Right lobe of liver (tissue), 6 donors: ENCODE data around the gene C9orf72. TPM values are rescaled to one million over a fixed set of nuclear protein-coding genes. Genes with fewer than 3 reads are reported as not detected.

Experiments used
- ATAC-seq, 4 donors: fragments of 200-7000 bp; cut with Tn5 transposase; one replicate each; pipeline ENCODE4 v1.9.1; 2020; ENCODE audit warnings: mild to moderate bottlenecking in 4 of 4, moderate library complexity in 4 of 4
- DNase-seq, 3 donors: peaks; one replicate each; pipeline ENCODE4 v3.0.0-alpha.2; 2020
- H3K27ac ChIP-seq, 3 donors: fragments of 200-600 bp; one replicate each; pipeline ENCODE4 v1.8.0; 2022
- H3K27me3 ChIP-seq, 2 donors: fragments of 200-600 bp; one replicate each; pipeline ENCODE4 v1.8.0; 2022
- H3K36me3 ChIP-seq, 4 donors: fragments of 200-600 bp; sonication (generic) in 1 of 4; one replicate each; pipeline versions ENCODE4 v1.5.1 to v1.8.0; 2017 to 2022; ENCODE audit warnings: control low read depth in 1 of 4
- H3K4me1 ChIP-seq, 4 donors: fragments of 200-600 bp; sonication (generic) in 1 of 4; one replicate each; pipeline versions ENCODE4 v1.5.1 to v1.8.0; 2017 to 2022; ENCODE audit warnings: control low read depth in 1 of 4
- H3K4me3 ChIP-seq, 3 donors: fragments of 200-600 bp; one replicate each; pipeline ENCODE4 v1.8.0; 2022
- H3K9me3 ChIP-seq, 4 donors: fragments of 200-600 bp; sonication (generic) in 1 of 4; one replicate each; pipeline versions ENCODE4 v1.5.1 to v1.8.0; 2017 to 2022; ENCODE audit warnings: control low read depth in 1 of 4
- POLR2A ChIP-seq: fragments of 450-650 bp; IDR thresholded peaks from one replicate; pipeline ENCODE4 v1.6.1; 2017; ENCODE audit warnings: antibody characterized with exemption, mild to moderate bottlenecking
- WGBS: methylation state at CpG from one replicate; pipeline ENCODE4 v1.1.6; 2018; ENCODE audit warnings: low coverage, low lambda C conversion rate; ENCODE audit not compliant: insufficient coverage; ENCODE audit errors: missing lambda C conversion rate; 5-methylcytosine and 5-hydroxymethylcytosine counted together
- intact Hi-C, 2 donors: fragments of 100-400 bp; cut with DNase I; formaldehyde crosslinking; loops; one replicate each; pipeline versions ENCODE4 v1.11.2 to v1.14.1; 2022
- total RNA-seq, 6 experiments: library from RNA; depleted of rRNA in 2 of 6; stranded (reverse); fragments of >200 nt in 2 of 6; fragmentation: NEBNext Ultra II Directional in 3 of 6; extraction: Animal tissue kit (Norgen Biotek cat#: 25700) in 3 of 6; gene quantifications; one replicate each; pipeline versions ENCODE4 v1.1.0 to v1.2.4, GENCODE V29; 2016 to 2023
- TF ChIP-seq, protein P1 (sequence below), 4 donors: fragments of 200-600 bp in 3 of 4; fragments of 450-650 bp in 1 of 4; IDR thresholded peaks; one replicate each; pipeline versions ENCODE4 v1.5.1 to v1.8.0; 2016 to 2022; ENCODE audit warnings: antibody characterized with exemption in 4 of 4, mild to moderate bottlenecking in 2 of 4
- donor health status: DM: no; HTN: yes; CAD: no.
- donor health status: DM: no; HTN: no; CAD: no.
- donor health status: DM: no; HTN: no; CAD: no.
- donor health status: DM: no; HTN: yes; CAD: no.
- donor health status: DM: no; HTN: yes; CAD: no.

C9orf72 gene
- total RNA-seq, 6 experiments from 2014 or later = 4.9 to 7.7 (median 6.8) TPM

DNA sequence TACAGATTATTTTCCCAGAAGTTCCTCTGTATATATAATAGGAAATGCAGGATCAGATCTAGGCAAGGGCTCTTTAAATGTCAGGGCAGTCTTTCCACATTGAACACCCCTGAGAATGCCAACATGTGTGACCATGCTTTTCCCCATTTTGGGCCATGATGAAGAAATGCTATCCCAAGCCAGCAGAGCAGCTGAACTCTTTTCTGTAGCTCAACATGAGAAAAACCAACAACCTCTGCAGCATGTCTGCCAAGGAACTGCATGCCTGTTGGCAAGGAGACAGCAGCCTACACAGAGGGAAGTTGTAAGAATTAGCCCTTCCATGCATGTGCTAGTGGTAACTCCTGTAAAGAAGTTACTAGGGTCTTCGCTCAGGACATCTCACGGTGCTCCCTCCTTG, 58.7 kb downstream of the C9orf72 start:
- peak in 1 of 4 donors; percentile 18 for ATAC-seq
- no peak overlapping the region for H3K27ac ChIP-seq
- TF ChIP-seq, protein P1, sequence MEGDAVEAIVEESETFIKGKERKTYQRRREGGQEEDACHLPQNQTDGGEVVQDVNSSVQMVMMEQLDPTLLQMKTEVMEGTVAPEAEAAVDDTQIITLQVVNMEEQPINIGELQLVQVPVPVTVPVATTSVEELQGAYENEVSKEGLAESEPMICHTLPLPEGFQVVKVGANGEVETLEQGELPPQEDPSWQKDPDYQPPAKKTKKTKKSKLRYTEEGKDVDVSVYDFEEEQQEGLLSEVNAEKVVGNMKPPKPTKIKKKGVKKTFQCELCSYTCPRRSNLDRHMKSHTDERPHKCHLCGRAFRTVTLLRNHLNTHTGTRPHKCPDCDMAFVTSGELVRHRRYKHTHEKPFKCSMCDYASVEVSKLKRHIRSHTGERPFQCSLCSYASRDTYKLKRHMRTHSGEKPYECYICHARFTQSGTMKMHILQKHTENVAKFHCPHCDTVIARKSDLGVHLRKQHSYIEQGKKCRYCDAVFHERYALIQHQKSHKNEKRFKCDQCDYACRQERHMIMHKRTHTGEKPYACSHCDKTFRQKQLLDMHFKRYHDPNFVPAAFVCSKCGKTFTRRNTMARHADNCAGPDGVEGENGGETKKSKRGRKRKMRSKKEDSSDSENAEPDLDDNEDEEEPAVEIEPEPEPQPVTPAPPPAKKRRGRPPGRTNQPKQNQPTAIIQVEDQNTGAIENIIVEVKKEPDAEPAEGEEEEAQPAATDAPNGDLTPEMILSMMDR (IDR thresholded peaks at IDR 0.05) = no peak
- no peak for TF ChIP-seq POLR2A
- no peaks in the 10 kb centered on the region for H3K36me3 ChIP-seq
- H3K9me3 ChIP-seq = no peaks in the 10 kb centered on the region
- H3K4me3 ChIP-seq = no peak overlapping the region
- H3K27me3 ChIP-seq = no peaks in the 10 kb centered on the region
- intact Hi-C loops = no loop called here
- H3K4me1 ChIP-seq = no peaks in the 10 kb centered on the region
- no CpG with 5 or more reads among the region's 2 CpGs for WGBS
- no peak for DNase-seq

- H3K4me1 ChIP-seq = no peaks in the 10 kb centered on the region
- no peak overlapping the region for H3K27ac ChIP-seq
- no peaks in the 10 kb centered on the region for H3K36me3 ChIP-seq
- TF ChIP-seq, protein P1 (IDR thresholded peaks at IDR 0.05) = no peak
- no peak for TF ChIP-seq POLR2A
- no peak overlapping the region for H3K4me3 ChIP-seq
- 17% methylated on average over 1 of the region's 2 CpGs for WGBS
- no peaks in the 10 kb centered on the region for H3K27me3 ChIP-seq
- DNase-seq (no peak), ATAC-seq (no peak)
- intact Hi-C loops = no loop called here
- H3K9me3 ChIP-seq = no peaks in the 10 kb centered on the region
These were observed 61.5 kb downstream of the C9orf72 start for GRCh38 chr9:27511771-27512170.

GRCh38 chr9:27510780-27511179, 62.5 kb downstream of the C9orf72 start:
- intact Hi-C loops = no loop called here
- H3K4me3 ChIP-seq = no peak overlapping the region
- no peaks in the 10 kb centered on the region for H3K27me3 ChIP-seq
- H3K36me3 ChIP-seq = no peaks in the 10 kb centered on the region
- WGBS = 66% methylated on average over 2 of the region's 2 CpGs
- ATAC-seq (no peak), DNase-seq (no peak)
- no peaks in the 10 kb centered on the region for H3K4me1 ChIP-seq
- no peak overlapping the region for H3K27ac ChIP-seq
- TF ChIP-seq POLR2A = no peak
- TF ChIP-seq, protein P1 (IDR thresholded peaks at IDR 0.05) = no peak
- H3K9me3 ChIP-seq = no peaks in the 10 kb centered on the region

- no peaks in the 10 kb centered on the region for H3K9me3 ChIP-seq
- TF ChIP-seq, protein P1 (IDR thresholded peaks at IDR 0.05) = no peak
- no peak for TF ChIP-seq POLR2A
- intact Hi-C loops = no loop called here
- H3K27me3 ChIP-seq = no peaks in the 10 kb centered on the region
- no peaks in the 10 kb centered on the region for H3K4me1 ChIP-seq
- ATAC-seq (no peak), DNase-seq (no peak)
- H3K36me3 ChIP-seq = no peaks in the 10 kb centered on the region
- WGBS = 57% methylated on average over 2 of the region's 2 CpGs
- no peak overlapping the region for H3K27ac ChIP-seq
- no peak overlapping the region for H3K4me3 ChIP-seq
These were observed 66.3 kb downstream of the C9orf72 start for GRCh38 chr9:27506981-27507380.

GRCh38 chr9:27505744-27506161, 67.5 kb downstream of the C9orf72 start:
- H3K27ac ChIP-seq = no peak overlapping the region
- intact Hi-C loops = no loop called here
- no peak overlapping the region for H3K4me3 ChIP-seq
- 76% methylated on average over 4 of the region's 5 CpGs for WGBS
- DNase-seq = no peak
- no peaks in the 10 kb centered on the region for H3K27me3 ChIP-seq
- H3K4me1 ChIP-seq = no peaks in the 10 kb centered on the region
- no peak for TF ChIP-seq POLR2A
- TF ChIP-seq, protein P1 (IDR thresholded peaks at IDR 0.05) = no peak
- no peak for ATAC-seq
- H3K36me3 ChIP-seq = no peaks in the 10 kb centered on the region
- H3K9me3 ChIP-seq = no peaks in the 10 kb centered on the region
